K562 (cell line): ENCODE data around the gene PSMG3. TPM values are rescaled to one million over a fixed set of nuclear protein-coding genes. Genes with fewer than 3 reads are reported as not detected.

Source experiments
- CBX1 ChIP-seq: sonication (generic); IDR thresholded peaks from 2 replicates; pipeline ENCODE4 v1.6.1; 2016; ENCODE audit warnings: antibody characterized with exemption, low read depth, mild to moderate bottlenecking
- CC2D1A ChIP-seq: fragments of 450-650 bp; IDR thresholded peaks from 2 replicates; pipeline ENCODE4 v1.6.1; 2017; ENCODE audit warnings: mild to moderate bottlenecking
- CTBP1 ChIP-seq: fragments of 450-650 bp; IDR thresholded peaks from 2 replicates; pipeline ENCODE4 v1.6.1; 2016; ENCODE audit warnings: borderline replicate concordance
- CTCF ChIP-seq, 3 experiments: IDR thresholded peaks in 2 of 3; conservative IDR thresholded peaks in 1 of 3; 2 replicates each; pipeline ENCODE4 v1.5.1; 2011 to 2012; ENCODE audit warnings: low read length in 3 of 3, mild to moderate bottlenecking in 3 of 3, control low read depth in 2 of 3, improper control_type of control experiment in 1 of 3, inconsistent platforms in 1 of 3, low read depth in 1 of 3, mixed read lengths in 1 of 3, moderate library complexity in 1 of 3; ENCODE audit not compliant: insufficient read depth in 2 of 3
- GATA2 ChIP-seq: sonication (generic); formaldehyde crosslinking; IDR thresholded peaks from 2 replicates; pipeline ENCODE4 v1.4.0; 2020; ENCODE audit warnings: mild to moderate bottlenecking, missing genetic modification reagents
- HLTF ChIP-seq: fragments of 450-650 bp; IDR thresholded peaks from 2 replicates; pipeline ENCODE4 v1.6.1; 2016
- KDM1A ChIP-seq, 2 experiments: fragments of 450-650 bp; IDR thresholded peaks; 2 replicates each; pipeline ENCODE4 v1.6.1; 2016; ENCODE audit warnings: mild to moderate bottlenecking in 2 of 2
- KLF1 ChIP-seq: fragments of 450-650 bp; IDR thresholded peaks from 2 replicates; pipeline ENCODE4 v1.6.1; 2016; ENCODE audit warnings: missing genetic modification characterization, missing compliant biosample characterization
- L3MBTL2 ChIP-seq: fragments of 450-650 bp; IDR thresholded peaks from 2 replicates; pipeline ENCODE4 v1.6.1; 2016; ENCODE audit warnings: mild to moderate bottlenecking, moderate library complexity
- MCM7 ChIP-seq, 2 experiments: fragments of 450-650 bp; IDR thresholded peaks; 2 replicates each; pipeline ENCODE4 v1.6.1; 2016 to 2018
- MECOM ChIP-seq: fragments of 250-450 bp; sonication (Bioruptor Pico); IDR thresholded peaks from 2 replicates; pipeline ENCODE4 v1.8.0; 2022; ENCODE audit warnings: inconsistent platforms
- MTA2 ChIP-seq: fragments of 450-650 bp; IDR thresholded peaks from 2 replicates; pipeline ENCODE4 v1.6.1; 2016; ENCODE audit warnings: low read depth
- NFATC3 ChIP-seq: fragments of 450-650 bp; IDR thresholded peaks from 2 replicates; pipeline ENCODE4 v1.6.1; 2017; ENCODE audit warnings: mild to moderate bottlenecking
- PKNOX1 ChIP-seq: fragments of 450-650 bp; IDR thresholded peaks from 2 replicates; pipeline ENCODE4 v1.6.1; 2016
- POLR2A ChIP-seq: fragments of 450-650 bp; conservative IDR thresholded peaks from 2 replicates; pipeline ENCODE4 v1.6.1; 2016
- PTBP1 ChIP-seq: fragments of 200-400 bp; formaldehyde crosslinking; IDR thresholded peaks from 2 replicates; pipeline ENCODE4 v1.6.1; 2017; ENCODE audit warnings: low read depth, low read length
- STAG1 ChIP-seq: sonication (generic); formaldehyde crosslinking; IDR thresholded peaks from 2 replicates; pipeline ENCODE4 v1.5.0; 2020; ENCODE audit warnings: missing genetic modification reagents, borderline replicate concordance
- TGIF2 ChIP-seq: sonication (generic); formaldehyde crosslinking; IDR thresholded peaks from 2 replicates; pipeline ENCODE4 v1.8.1; 2022; ENCODE audit warnings: mild to moderate bottlenecking, missing genetic modification reagents, moderate library complexity
- ZC3H8 ChIP-seq: fragments of 450-650 bp; IDR thresholded peaks from 2 replicates; pipeline ENCODE4 v1.6.1; 2017
- polyA plus RNA-seq, 8 experiments: library from polyadenylated mRNA; depleted of rRNA in 4 of 8; stranded (reverse) in 5 of 8; unstranded in 3 of 8; fragments of >200 nt; fragmentation: Nextera tagmentation in 2 of 8; fragmentation: Illumina TruSeq in 1 of 8; extraction: Ambion mirVana in 2 of 8; extraction: Trizol in 1 of 8; gene quantifications; 2 replicates each; pipeline versions ENCODE4 v1.2.1 to v1.2.3, GENCODE V29; 2011 to 2014; ENCODE audit warnings: inconsistent platforms in 1 of 8, missing spikeins in 1 of 8
- total RNA-seq, 7 experiments: library from RNA; depleted of rRNA in 6 of 7; stranded (reverse); fragments of >200 nt in 6 of 7; fragmentation: Illumina TruSeq in 2 of 7; extraction: Trizol in 2 of 7; gene quantifications; 2 replicates each; pipeline versions ENCODE4 v1.2.1 to v1.2.3, GENCODE V29; 2011 to 2021; ENCODE audit warnings: low replicate concordance in 1 of 7
- TF ChIP-seq, protein P1 (sequence below): fragments of 450-650 bp; IDR thresholded peaks from 2 replicates; pipeline ENCODE4 v1.6.1; 2016; ENCODE audit warnings: low read depth, mild to moderate bottlenecking, moderate library complexity
- TF ChIP-seq, protein P2 (sequence below): sonication (generic); formaldehyde crosslinking; IDR thresholded peaks from 2 replicates; pipeline ENCODE4 v1.8.0; 2022; ENCODE audit warnings: mild to moderate bottlenecking, missing genetic modification reagents
- TF ChIP-seq, protein P3 (sequence below): fragments of 450-650 bp; IDR thresholded peaks from 2 replicates; pipeline ENCODE4 v1.6.1; 2014; ENCODE audit warnings: low read depth, mild to moderate bottlenecking, moderate library complexity, borderline replicate concordance

Gene PSMG3
- total and polyA plus RNA-seq, 9 of the 15 experiments (the other 6 are each of a cell fraction or from before 2014, with no cell fraction given) = 34.8 to 122 (median 80.1) TPM

DNA sequence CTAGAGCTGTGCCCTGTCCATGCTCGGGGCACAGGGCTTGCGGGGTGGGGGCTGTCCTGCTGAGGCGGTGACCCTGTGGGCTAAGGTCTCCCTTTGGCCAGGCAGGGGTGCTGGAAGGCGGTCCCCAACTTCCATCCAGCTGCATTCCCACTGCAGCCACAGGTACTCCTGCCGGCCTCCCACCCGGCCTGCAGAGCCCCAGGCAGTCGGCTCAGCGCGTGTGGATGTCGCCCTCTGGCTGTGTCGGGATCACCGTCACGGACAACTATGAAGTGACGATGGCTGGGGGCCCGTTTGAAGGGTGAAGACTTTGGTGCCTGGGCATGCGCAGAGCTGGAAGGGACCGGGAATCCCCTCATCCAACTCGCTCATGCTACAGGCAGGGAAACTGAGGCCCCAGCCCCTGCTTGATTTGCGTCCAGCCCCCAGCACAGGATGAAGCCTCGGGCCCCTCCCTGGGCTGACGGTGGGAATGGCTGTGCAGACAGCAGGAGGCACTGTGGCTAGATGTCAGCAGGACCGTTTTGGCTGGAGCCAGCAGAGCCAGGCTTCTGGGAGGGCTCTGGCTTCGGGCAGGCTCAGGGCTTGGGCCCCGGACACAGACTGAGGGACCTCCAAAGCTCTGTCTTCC, 11.5 kb downstream of the PSMG3 start (continued):
- TF ChIP-seq CTBP1 (peak; percentile 36; the same call in 1 of the 2 replicates), L3MBTL2 (peak; percentile 48; the same call in 1 of the 2 replicates), MCM7 (IDR thresholded peaks at IDR 0.05) (no peak), HLTF (0 out of 2 replicates have a peak, but pooled peaks have one; percentile 68), PKNOX1 (no peak), KDM1A (IDR thresholded peaks at IDR 0.05) (peak in 1 of 2 experiments; percentile 70; a peak in 2 of 4 replicates), POLR2A (no peak), PTBP1 (no peak), ZC3H8 (no peak), MECOM (CRISPR knock-in tag) (no peak), NFATC3 (no peak), CTCF (IDR thresholded peaks at IDR 0.05 in 2 of 3, conservative IDR thresholded peaks at IDR 0.05 in 1 of 3; ENCODE audit: insufficient read depth in 2 of 3, low read depth in 1 of 3, low read length in 3 of 3) (peak; percentile 59 to 83 (median 79)), MTA2 (no peak), CC2D1A (peak; percentile 74; the same call in 1 of the 2 replicates), STAG1 (peak; percentile 70), KLF1 (tag) (no peak), CBX1 (0 out of 2 replicates have a peak, but pooled peaks have one; percentile 57), TGIF2 (CRISPR knock-in tag) (no peak), GATA2 (CRISPR knock-in tag) (no peak)
- TF ChIP-seq, protein P1, sequence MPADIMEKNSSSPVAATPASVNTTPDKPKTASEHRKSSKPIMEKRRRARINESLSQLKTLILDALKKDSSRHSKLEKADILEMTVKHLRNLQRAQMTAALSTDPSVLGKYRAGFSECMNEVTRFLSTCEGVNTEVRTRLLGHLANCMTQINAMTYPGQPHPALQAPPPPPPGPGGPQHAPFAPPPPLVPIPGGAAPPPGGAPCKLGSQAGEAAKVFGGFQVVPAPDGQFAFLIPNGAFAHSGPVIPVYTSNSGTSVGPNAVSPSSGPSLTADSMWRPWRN = no peak
- TF ChIP-seq, protein P2, sequence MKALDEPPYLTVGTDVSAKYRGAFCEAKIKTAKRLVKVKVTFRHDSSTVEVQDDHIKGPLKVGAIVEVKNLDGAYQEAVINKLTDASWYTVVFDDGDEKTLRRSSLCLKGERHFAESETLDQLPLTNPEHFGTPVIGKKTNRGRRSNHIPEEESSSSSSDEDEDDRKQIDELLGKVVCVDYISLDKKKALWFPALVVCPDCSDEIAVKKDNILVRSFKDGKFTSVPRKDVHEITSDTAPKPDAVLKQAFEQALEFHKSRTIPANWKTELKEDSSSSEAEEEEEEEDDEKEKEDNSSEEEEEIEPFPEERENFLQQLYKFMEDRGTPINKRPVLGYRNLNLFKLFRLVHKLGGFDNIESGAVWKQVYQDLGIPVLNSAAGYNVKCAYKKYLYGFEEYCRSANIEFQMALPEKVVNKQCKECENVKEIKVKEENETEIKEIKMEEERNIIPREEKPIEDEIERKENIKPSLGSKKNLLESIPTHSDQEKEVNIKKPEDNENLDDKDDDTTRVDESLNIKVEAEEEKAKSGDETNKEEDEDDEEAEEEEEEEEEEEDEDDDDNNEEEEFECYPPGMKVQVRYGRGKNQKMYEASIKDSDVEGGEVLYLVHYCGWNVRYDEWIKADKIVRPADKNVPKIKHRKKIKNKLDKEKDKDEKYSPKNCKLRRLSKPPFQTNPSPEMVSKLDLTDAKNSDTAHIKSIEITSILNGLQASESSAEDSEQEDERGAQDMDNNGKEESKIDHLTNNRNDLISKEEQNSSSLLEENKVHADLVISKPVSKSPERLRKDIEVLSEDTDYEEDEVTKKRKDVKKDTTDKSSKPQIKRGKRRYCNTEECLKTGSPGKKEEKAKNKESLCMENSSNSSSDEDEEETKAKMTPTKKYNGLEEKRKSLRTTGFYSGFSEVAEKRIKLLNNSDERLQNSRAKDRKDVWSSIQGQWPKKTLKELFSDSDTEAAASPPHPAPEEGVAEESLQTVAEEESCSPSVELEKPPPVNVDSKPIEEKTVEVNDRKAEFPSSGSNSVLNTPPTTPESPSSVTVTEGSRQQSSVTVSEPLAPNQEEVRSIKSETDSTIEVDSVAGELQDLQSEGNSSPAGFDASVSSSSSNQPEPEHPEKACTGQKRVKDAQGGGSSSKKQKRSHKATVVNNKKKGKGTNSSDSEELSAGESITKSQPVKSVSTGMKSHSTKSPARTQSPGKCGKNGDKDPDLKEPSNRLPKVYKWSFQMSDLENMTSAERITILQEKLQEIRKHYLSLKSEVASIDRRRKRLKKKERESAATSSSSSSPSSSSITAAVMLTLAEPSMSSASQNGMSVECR = no peak
- TF ChIP-seq, protein P3, sequence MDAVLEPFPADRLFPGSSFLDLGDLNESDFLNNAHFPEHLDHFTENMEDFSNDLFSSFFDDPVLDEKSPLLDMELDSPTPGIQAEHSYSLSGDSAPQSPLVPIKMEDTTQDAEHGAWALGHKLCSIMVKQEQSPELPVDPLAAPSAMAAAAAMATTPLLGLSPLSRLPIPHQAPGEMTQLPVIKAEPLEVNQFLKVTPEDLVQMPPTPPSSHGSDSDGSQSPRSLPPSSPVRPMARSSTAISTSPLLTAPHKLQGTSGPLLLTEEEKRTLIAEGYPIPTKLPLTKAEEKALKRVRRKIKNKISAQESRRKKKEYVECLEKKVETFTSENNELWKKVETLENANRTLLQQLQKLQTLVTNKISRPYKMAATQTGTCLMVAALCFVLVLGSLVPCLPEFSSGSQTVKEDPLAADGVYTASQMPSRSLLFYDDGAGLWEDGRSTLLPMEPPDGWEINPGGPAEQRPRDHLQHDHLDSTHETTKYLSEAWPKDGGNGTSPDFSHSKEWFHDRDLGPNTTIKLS = no peak
